AML-193 (cell line): Measurements from ENCODE around the gene ASB8.
"Not testable (repeated sequence)": the region's sequence is repeated elsewhere in the genome, so short reads cannot be mapped to it uniquely, and the experiment has no call there.

ENCODE experiments used
- DNase-seq, 2 experiments: peaks; one replicate each; lab custom pipeline; 2025; lab: John Stamatoyannopoulos, UW

ASB8 gene

GRCh38 chr12:48183091-48183875 is 26.0 kb upstream of the ASB8 start, which contains the start of gene CCDC184:
Gene CCDC184 (plus strand): TSS chr12:48183644. CDS start chr12:48184123, 479 bp downstream.
- peak in 1 of 2 experiments; percentile 23 for DNase-seq

GRCh38 chr12:48182631-48183030 is 25.3 kb upstream of the ASB8 start:
- no peak for DNase-seq

- no peak for DNase-seq
Measured at GRCh38 chr12:48180857-48181495, 23.7 kb upstream of the ASB8 start.

GRCh38 chr12:48180424-48180823 is 23.1 kb upstream of the ASB8 start:
- DNase-seq, result no peak

- DNase-seq, result no peak
Measured at GRCh38 chr12:48179466-48179865, 22.2 kb upstream of the ASB8 start.

GRCh38 chr12:48177982-48178381 is 20.7 kb upstream of the ASB8 start:
- no peak for DNase-seq

- DNase-seq, result no peak
Measured at GRCh38 chr12:48176417-48176751, 19.1 kb upstream of the ASB8 start.

GRCh38 chr12:48175613-48176416 is 18.5 kb upstream of the ASB8 start:
- DNase-seq, result no peak

- no peak for DNase-seq
Measured at GRCh38 chr12:48169011-48169410, 11.7 kb upstream of the ASB8 start.

GRCh38 chr12:48165089-48165981 is 8.0 kb upstream of the ASB8 start:
- DNase-seq, result peak; percentile 49 to 53

- DNase-seq, result no peak
Measured at GRCh38 chr12:48164451-48164850, 7.1 kb upstream of the ASB8 start.

- DNase-seq, result no peak
Measured at GRCh38 chr12:48163150-48163747, 5.9 kb upstream of the ASB8 start.

GRCh38 chr12:48160807-48161206 is 3.5 kb upstream of the ASB8 start:
- peak; percentile 77 to 83 for DNase-seq

GRCh38 chr12:48160046-48160445 is 2.7 kb upstream of the ASB8 start:
- DNase-seq, result no peak

- no peak for DNase-seq
Measured at GRCh38 chr12:48157889-48158370, 615 bp upstream of the ASB8 start.

GRCh38 chr12:48156652-48157017 is 680 bp downstream of the ASB8 start:
- DNase-seq, result no peak

- DNase-seq, result not testable (repeated sequence)
Measured at GRCh38 chr12:48155786-48156185, 1.5 kb downstream of the ASB8 start.

- DNase-seq, result no peak
Measured at GRCh38 chr12:48151103-48151771, 6.1 kb downstream of the ASB8 start.

GRCh38 chr12:48145981-48146380 is 11.3 kb downstream of the ASB8 start:
- no peak for DNase-seq

- DNase-seq, result no peak
Measured at GRCh38 chr12:48143898-48144297, 13.4 kb downstream of the ASB8 start.
